M059J (cell line): ENCODE measurements around the gene CYP2U1. TPM values are rescaled to one million over a fixed set of nuclear protein-coding genes. Genes with fewer than 3 reads are reported as not detected.
"Not testable (repeated sequence)": the region's sequence is repeated elsewhere in the genome, so short reads cannot be mapped to it uniquely, and the experiment has no call there.

Experiments
- DNase-seq: peaks from one replicate; pipeline ENCODE4 v3.0.0-alpha.2; 2012; ENCODE audit warnings: low read depth
- total RNA-seq: library from RNA; depleted of rRNA; stranded (reverse); fragments of >200 nt; shearing (Covaris generic); gene quantifications from 2 replicates; pipeline ENCODE4 v1.2.3, GENCODE V29; 2014

Gene CYP2U1
- total RNA-seq, 1 experiment from 2014 or later, result 8.3 TPM

- DNase-seq, result no peak
Measured at GRCh38 chr4:107917500-107917899, 13.8 kb upstream of the CYP2U1 start.

GRCh38 chr4:107922486-107923473 lies 8.6 kb upstream of the CYP2U1 start:
- no peak for DNase-seq

- DNase-seq, result not testable (repeated sequence)
Measured at GRCh38 chr4:107925713-107926112, 5.6 kb upstream of the CYP2U1 start.

GRCh38 chr4:107926875-107927274 lies 4.5 kb upstream of the CYP2U1 start:
- not testable (repeated sequence) for DNase-seq

- no peak for DNase-seq
Measured at GRCh38 chr4:107931775-107932321, 499 bp downstream of the CYP2U1 start.

GRCh38 chr4:107935246-107935645 lies 3.9 kb downstream of the CYP2U1 start:
- no peak for DNase-seq

GRCh38 chr4:107937040-107937439 lies 5.7 kb downstream of the CYP2U1 start:
- no peak for DNase-seq

GRCh38 chr4:107939307-107939706 lies 8.0 kb downstream of the CYP2U1 start:
- DNase-seq, result no peak

- DNase-seq, result no peak
Measured at GRCh38 chr4:107945809-107946208, 14.5 kb downstream of the CYP2U1 start.

- no peak for DNase-seq
Measured at GRCh38 chr4:107950746-107951540, 19.6 kb downstream of the CYP2U1 start.

- peak; percentile 30 for DNase-seq
Measured at GRCh38 chr4:107951551-107951950, 20.2 kb downstream of the CYP2U1 start.

- no peak for DNase-seq
Measured at GRCh38 chr4:107956011-107956410, 24.7 kb downstream of the CYP2U1 start.

- no peak for DNase-seq
Measured at GRCh38 chr4:107966903-107967302, 35.6 kb downstream of the CYP2U1 start.

- DNase-seq, result not testable (repeated sequence)
Measured at GRCh38 chr4:107967519-107967918, 36.2 kb downstream of the CYP2U1 start.

GRCh38 chr4:107967921-107968320 lies 36.6 kb downstream of the CYP2U1 start:
- not testable (repeated sequence) for DNase-seq

- DNase-seq, result no peak
Measured at GRCh38 chr4:107970063-107970798, 38.9 kb downstream of the CYP2U1 start.

GRCh38 chr4:107972605-107973004 lies 41.3 kb downstream of the CYP2U1 start:
- DNase-seq, result no peak

GRCh38 chr4:107974523-107974922 lies 43.2 kb downstream of the CYP2U1 start:
- DNase-seq, result no peak

- DNase-seq, result no peak
Measured at GRCh38 chr4:107977482-107977881, 46.1 kb downstream of the CYP2U1 start.

GRCh38 chr4:107977966-107978705 lies 46.8 kb downstream of the CYP2U1 start:
- DNase-seq, result no peak
